ENCODE measurements around the gene POLN.

Gene POLN

GRCh38 chr4:2058264-2059045 is 183.5 kb downstream of the POLN start:
- DNase-seq (ENCODE audit: low read depth), result no peak

GRCh38 chr4:2057382-2058065 is 184.4 kb downstream of the POLN start:
- DNase-seq (ENCODE audit: low read depth), result no peak

- DNase-seq (ENCODE audit: low read depth), result no peak
Measured at GRCh38 chr4:2054217-2054616, 187.7 kb downstream of the POLN start.

GRCh38 chr4:2051086-2051485 is 190.8 kb downstream of the POLN start:
- no peak for DNase-seq (ENCODE audit: low read depth)

- DNase-seq (ENCODE audit: low read depth), result no peak
Measured at GRCh38 chr4:2049811-2050210, 192.1 kb downstream of the POLN start.

- DNase-seq (ENCODE audit: low read depth), result no peak
Measured at GRCh38 chr4:2049381-2049780, 192.5 kb downstream of the POLN start.

- DNase-seq (ENCODE audit: low read depth), result no peak
Measured at GRCh38 chr4:2048831-2049230, 193.1 kb downstream of the POLN start.

- DNase-seq (ENCODE audit: low read depth), result no peak
Measured at GRCh38 chr4:2047781-2048581, 193.9 kb downstream of the POLN start.

GRCh38 chr4:2047031-2047660 is 194.8 kb downstream of the POLN start:
- no peak for DNase-seq (ENCODE audit: low read depth)

- DNase-seq (ENCODE audit: low read depth), result no peak
Measured at GRCh38 chr4:2046031-2046961, 195.6 kb downstream of the POLN start.

- DNase-seq (ENCODE audit: low read depth), result no peak
Measured at GRCh38 chr4:2045518-2045951, 196.4 kb downstream of the POLN start.

GRCh38 chr4:2044542-2045517 is 197.1 kb downstream of the POLN start:
- no peak for DNase-seq (ENCODE audit: low read depth)

- no peak for DNase-seq (ENCODE audit: low read depth)
Measured at GRCh38 chr4:2044119-2044485, 197.8 kb downstream of the POLN start.

GRCh38 chr4:2043396-2044118 is 198.4 kb downstream of the POLN start:
- no peak for DNase-seq (ENCODE audit: low read depth)

GRCh38 chr4:2042947-2043395 is 198.9 kb downstream of the POLN start:
- no peak for DNase-seq (ENCODE audit: low read depth)

- no peak for DNase-seq (ENCODE audit: low read depth)
Measured at GRCh38 chr4:2042204-2042946, 199.5 kb downstream of the POLN start.

GRCh38 chr4:2041239-2042130 is 200.4 kb downstream of the POLN start:
- DNase-seq (ENCODE audit: low read depth), result peak; percentile 56
